ENCODE results near the gene AANAT.

The AANAT gene

GRCh38 chr17:76491271-76492122, 24.1 kb downstream of the AANAT start:
- DNase-seq: no peak

- DNase-seq: no peak
Observed at GRCh38 chr17:76492123-76492988, 25.0 kb downstream of the AANAT start.

GRCh38 chr17:76492989-76493501, 25.6 kb downstream of the AANAT start:
- peak; percentile 61 for DNase-seq

GRCh38 chr17:76493505-76494167, 26.2 kb downstream of the AANAT start:
- no peak for DNase-seq

- DNase-seq: no peak
Observed at GRCh38 chr17:76495663-76496400, 28.4 kb downstream of the AANAT start.

GRCh38 chr17:76496464-76496863, 29.1 kb downstream of the AANAT start:
- DNase-seq: no peak

- no peak for DNase-seq
Observed at GRCh38 chr17:76497699-76497978, 30.2 kb downstream of the AANAT start.

GRCh38 chr17:76497979-76498875, 30.8 kb downstream of the AANAT start:
- peak; percentile 83 for DNase-seq

- DNase-seq: no peak
Observed at GRCh38 chr17:76498876-76499251, 31.5 kb downstream of the AANAT start.

- no peak for DNase-seq
Observed at GRCh38 chr17:76499267-76499667, 31.9 kb downstream of the AANAT start.

GRCh38 chr17:76500074-76500746, 32.8 kb downstream of the AANAT start:
- DNase-seq: no peak

- DNase-seq: no peak
Observed at GRCh38 chr17:76500747-76501017, 33.3 kb downstream of the AANAT start.

GRCh38 chr17:76501018-76501826, 33.8 kb downstream of the AANAT start, which contains the start of gene RHBDF2:
TSS of gene RHBDF2 (minus strand) at chr17:76501423. CDS start at chr17:76481524, 19,899 bp downstream.
- peak; percentile 63 for DNase-seq

GRCh38 chr17:76501827-76502307, 34.5 kb downstream of the AANAT start:
- DNase-seq: no peak

GRCh38 chr17:76502341-76503211, 35.2 kb downstream of the AANAT start:
- DNase-seq: no peak

GRCh38 chr17:76504117-76504516, 36.7 kb downstream of the AANAT start:
- DNase-seq: no peak

- DNase-seq: peak; percentile 62
Observed at GRCh38 chr17:76506408-76507345, 39.3 kb downstream of the AANAT start.
